GM19455 (cell line): ENCODE measurements around the gene SLC6A17.

Experiments used
- ATAC-seq: cut with Tn5 transposase; IDR thresholded peaks from one replicate; pipeline ENCODE4 v1.9.1; 2021; ENCODE audit not compliant: unreplicated experiment

The SLC6A17 gene

DNA sequence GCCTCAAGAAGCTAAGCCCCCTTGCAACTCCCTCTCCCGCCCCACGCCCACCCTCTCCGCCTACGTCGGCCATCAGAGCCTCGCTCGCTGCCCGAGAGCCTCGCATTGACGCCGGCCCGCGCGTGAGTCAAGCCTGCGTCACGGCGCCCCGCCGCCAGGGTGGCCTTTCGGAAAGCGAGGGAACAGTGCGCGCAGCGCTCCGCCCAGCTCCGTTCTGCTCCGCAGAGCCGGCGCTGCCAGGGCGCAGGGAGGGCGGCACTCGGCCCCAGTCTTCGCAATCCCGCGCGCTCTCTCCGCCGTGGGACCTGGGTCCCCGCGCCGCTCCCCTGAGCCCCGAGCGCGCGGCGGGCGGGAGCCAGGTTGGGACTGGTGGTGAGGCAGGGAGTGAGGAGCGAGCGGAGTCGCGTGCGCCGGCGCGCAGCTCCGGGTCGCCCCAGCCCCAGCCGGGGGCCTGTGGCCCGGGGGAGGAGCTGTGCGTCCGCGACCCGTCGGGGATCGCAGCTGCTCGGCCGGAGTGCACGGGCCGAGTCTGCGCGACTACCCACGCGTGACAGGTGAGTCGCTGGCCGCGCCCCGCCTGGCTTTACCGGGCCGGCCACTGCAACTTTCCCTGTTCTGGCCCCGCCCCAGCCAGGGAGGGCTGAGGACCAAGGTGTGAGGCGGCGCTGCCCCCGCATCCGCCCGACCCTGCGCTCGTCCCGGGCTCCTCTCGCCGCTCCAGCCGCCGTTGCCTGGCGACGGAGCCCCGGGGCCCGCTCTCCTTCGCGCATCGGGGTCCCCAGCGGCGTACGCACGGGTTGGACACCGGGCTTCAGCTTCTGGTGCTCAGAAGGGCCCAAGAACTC, at the start of gene SLC6A17:
TSS of gene SLC6A17 (plus strand) at position 165 of the 845 bp plus-strand sequence. CDS start 16,436 bp downstream, outside the sequence.
- no peak for ATAC-seq

DNA sequence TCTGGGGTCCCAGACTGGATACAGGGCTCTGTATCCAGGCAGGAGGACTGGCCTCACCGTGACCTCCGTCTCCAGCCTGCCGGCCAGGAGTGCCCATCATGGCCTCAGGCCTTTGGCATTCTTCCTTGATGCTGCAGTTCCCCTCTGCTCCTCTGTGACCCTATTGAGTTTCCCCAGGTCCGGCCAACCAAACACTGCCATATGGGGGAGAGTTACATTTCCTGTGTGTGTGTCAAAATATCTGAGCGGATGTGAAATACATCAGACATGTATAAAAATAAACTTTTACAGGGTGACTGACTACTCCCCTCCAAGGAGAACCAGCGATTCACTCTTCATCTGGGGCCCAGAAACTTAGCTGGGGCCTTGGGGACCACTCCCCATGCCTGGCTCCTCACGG, 48.2 kb upstream of the SLC6A17 start:
- ATAC-seq: no peak

DNA sequence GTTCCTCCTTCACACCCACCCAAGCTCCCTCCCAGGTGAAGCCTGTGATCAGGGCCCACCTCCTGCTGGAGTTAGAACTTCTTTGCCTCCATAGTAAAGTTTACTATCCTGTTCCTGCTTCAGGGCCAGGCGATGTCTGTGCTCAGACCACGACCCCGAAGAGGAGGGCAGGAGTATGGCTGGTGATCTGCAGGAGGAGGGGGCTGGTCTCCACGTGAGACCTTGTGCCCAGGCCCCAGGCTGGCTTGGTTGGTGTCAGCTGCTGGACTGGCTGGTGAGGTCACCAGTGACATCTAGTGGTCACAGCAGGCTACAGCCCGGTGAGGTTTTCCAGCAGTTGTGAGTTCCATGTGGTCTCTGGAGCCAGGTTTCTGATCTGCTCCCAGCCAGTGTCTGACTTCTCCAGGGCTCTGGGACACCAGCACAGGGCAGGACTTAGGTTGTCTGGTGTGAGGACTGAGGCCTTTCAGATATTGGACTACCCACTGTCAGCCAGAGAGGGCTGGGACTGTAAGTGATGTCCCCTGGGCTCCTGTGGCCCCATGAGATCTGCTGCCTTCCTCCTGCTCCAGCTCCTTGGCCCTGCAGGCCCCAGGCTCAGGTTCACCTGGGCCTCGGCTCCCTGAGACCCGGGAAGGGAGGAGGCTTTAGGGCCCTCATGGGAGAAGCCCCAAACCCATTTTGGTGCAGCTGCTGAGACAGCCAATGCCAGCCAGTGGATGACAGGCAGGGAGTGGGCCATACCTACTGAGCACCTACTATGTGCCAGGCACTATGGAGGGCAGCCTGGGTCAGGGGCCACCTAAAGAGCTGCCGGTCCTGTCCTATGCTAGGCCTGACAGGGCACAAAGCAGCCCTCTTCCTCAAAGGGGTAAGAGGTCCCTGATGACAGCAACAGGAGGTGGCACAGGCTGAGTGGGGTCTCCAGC, 44.0 kb upstream of the SLC6A17 start:
- ATAC-seq: no peak

DNA sequence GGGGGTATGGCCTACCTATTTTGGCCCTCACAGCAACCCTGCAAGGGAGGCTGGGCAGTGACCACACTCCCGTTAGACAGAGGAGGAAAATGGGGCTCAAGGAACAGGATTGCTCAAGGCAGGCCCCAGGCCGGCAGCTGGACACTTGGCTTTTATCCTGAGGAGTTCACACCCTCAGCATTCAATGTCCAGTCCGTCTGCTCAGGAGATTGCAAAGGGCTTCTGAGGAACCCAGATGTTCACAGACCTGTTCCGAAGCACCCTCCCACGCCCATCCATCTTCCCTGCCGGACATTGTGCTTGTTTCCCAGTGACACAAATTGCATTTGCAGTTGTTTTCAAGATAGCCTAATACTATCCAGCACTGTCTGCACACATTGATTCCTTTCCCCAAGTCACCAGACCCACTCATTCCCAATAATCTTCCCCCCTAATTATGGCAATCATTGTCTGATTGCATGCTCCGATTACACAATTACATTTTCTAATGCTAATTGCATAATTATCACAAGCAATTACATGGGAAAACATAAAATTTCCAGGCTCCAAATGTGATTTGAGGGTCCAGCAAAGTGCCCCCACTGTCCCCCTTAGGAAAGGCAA, 42.3 kb upstream of the SLC6A17 start:
- no peak for ATAC-seq

DNA sequence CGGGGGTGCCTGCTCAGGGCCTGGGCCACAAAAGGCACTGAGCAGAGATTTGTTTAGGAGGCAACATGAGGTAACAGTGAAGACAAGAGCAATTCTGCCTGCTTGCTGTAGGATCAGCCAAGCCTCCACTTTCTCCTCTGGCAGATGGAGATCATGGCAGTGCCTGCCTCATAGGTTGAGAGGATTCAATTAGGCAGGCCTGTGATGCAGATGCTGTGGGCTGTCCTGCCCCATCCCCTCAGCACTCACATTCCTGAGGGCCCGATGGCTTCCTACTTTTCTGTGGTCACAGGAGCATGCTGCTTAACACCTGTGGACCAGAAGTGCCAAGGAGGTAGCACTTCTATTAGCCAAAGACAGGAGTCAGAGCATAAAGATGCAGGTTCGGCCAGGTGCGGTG, 39.2 kb upstream of the SLC6A17 start:
- ATAC-seq: no peak

DNA sequence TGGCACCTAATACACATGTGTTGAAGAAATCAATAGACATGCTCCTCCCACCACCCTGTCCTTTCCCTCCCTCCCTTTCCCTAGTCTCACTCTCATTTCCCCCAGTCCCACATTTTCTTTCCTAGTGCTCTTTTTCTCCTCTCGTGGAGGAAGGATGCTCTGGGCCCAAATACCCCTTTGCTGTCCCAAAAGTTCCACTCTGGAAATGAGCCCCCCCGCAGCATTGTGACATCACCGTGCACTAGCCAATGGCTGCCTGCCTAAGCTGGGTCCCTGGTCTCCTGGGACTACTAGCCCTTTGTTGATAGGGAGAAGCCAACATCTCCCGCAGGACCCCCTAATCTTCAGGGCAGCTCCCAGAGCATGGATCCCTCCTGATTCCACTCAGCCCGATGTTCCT, 38.2 kb upstream of the SLC6A17 start, which contains the start of gene UBL4B:
TSS of gene UBL4B (plus strand) at position 301 of the 400 bp plus-strand sequence. CDS start at position 393, 92 bp downstream.
- no peak for ATAC-seq

DNA sequence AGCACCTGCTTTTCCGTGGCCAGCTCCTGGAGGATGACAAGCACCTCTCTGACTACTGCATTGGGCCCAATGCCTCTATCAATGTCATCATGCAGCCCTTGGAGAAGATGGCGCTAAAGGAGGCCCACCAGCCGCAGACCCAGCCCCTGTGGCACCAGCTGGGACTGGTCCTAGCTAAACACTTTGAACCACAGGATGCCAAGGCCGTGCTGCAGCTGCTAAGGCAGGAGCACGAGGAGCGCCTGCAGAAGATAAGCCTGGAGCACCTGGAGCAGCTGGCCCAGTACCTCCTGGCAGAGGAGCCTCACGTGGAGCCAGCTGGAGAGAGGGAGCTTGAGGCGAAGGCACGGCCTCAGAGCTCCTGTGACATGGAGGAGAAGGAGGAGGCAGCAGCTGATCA, 37.6 kb upstream of the SLC6A17 start:
- no peak for ATAC-seq

DNA sequence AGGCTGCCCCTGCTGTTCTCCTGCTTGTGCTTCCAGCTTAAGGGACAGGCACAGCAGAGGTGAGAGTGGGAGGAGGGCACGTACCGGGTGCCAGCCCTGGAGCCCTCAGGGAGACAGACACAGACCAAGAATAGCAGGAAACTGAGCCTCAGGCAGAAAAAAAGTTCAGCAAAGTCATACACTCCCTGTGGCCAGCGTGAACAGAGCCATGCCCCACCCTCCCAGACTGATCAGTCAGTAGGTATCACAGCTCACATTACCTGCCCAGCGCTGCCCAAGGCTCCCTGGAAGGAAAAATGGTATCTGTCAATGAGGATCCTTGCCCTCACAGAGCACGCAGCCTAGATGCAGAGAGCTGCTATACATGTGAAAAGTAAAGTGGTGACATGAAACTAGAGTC, 36.7 kb upstream of the SLC6A17 start:
- no peak for ATAC-seq

DNA sequence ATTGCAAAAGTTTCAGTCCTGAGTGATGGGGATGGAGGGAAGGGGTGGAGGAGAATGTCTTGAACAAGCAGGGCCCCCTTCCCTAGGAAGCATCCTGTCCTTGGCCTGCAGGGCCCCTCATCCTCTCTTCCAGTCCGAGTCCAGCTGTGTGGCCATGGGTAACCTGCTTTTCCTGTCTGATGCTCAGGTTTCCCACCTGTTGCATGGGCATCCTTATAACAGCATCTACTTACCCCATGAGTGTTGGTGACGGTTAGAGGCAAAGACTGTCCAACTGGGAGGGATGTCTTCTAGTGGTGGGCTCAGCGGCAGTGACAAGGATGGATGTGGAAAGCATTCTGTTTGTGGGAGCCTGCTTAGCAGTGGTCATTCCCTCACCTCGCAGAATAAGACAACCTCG, 36.1 kb upstream of the SLC6A17 start:
- ATAC-seq: no peak

DNA sequence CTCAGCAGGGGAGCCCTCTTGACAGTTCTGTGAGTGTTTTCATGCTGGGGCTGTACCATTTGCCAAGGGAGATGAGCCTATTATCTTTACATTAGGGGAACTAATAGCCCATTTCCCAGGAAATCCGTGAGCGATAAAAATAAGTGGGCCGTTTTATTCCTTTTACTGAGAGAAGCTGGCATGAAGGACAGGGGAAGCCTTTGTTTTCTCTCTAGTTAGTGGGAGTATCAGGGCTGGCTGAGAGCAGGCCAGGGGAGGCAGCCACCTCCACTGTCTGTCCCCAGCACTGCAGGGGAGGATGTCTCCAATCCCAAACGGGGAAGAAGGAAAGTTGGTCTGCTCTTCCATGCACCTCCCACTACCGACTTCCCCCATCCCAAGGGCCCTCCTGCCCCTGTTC, 35.5 kb upstream of the SLC6A17 start:
- ATAC-seq: no peak

DNA sequence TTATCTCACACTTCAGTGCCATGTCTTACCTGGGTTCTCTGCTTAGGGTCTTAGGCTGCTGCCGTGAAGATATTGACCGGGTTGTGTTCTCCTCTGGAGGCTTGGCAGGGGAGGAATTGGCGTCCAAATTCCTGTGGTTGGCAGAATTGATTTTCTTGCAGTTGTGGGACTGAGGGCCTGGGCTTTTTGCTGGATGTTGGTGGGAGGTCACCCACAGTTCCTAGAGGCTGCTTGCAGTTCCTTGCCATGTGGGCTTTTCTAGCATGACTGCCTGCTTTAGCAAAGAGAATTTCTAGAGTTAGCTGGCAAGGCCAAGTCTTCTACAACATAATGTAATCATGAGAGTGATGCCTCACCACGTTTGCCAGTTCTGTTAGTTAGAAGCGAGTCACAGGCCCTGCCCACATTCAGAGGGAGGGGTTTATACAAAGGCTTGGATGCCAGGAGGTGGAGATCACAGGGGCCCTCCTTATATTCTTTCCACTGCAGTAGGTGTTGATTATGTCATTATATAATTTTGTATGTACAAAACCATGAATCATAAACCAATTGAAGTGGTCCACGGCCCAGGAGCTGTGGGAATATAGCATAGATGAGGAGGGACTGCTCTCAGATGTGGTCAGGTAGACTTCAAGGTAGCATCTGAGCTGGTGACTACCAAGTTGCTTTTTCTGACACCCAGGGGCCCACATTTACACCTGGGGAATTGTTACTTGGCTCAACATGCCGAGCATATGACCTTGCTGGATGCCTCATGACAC, 31.5 kb upstream of the SLC6A17 start:
- ATAC-seq: no peak

DNA sequence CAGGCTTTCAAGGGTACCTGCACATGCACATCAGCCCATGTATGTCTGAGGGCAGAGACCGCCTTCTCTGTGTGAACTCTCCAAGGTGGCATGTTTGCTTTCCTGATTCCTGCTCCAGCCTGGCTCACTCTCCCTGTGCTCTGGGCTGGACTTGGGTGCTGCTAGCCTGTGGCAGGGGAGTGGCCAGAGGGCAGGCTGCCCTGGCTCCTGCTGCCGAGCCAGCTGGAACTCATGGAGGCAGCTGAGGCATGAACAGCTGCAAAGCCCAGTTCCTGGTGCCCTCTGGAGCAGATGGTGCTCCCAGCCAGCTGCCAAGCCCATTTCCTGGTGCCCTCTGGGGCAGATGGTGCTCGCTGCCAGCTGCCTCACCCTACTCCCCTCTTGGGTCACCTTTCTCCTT, 30.5 kb upstream of the SLC6A17 start:
- no peak for ATAC-seq

DNA sequence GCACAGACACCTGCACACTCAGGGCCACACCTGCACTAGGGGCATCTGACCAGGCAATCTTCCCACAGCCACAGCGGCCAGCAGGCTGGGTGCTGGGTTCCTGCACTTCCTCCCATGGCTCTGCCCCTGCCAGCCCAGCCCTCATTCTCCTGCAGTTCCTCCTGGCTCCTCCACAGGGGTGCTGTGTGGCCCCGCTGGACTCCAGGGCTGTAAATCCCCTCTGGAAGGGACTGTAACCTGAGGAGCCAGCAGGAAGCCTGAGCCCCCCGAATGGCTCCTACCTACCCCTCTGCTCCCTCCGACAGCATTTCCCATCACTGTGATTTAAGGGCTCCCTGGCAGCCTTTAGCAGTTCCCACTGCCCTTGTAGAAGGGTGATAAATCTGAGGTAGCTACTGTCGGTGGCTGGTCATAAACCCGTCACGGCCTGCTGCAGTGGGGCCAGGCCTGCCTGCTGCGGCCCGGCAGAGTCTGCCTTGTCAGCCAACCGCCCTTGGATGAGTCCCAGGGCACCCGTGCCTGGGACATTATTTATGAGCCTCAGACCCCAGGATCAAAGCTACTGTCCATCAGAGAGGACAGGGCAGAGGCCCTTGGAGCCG, 29.2 kb upstream of the SLC6A17 start:
- no peak for ATAC-seq

DNA sequence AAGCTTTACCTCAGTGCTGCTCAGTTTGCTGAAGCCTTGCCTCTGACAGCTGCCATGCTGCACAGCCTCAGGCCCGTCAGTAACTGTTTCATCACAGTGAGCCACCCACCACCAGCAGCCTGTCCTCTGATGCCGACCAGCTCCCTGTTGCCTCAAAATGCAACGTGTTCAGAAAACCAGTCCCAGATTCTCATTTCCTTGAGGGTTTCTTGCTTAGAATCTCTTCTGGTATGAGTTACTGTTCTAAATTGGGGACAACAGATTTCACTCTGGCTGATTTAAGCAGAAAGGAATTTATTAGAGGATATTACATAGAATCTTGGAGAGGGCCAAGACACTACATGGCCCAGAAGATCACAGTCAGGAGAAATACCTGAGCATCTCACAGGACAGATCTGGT, 27.1 kb upstream of the SLC6A17 start:
- no peak for ATAC-seq

DNA sequence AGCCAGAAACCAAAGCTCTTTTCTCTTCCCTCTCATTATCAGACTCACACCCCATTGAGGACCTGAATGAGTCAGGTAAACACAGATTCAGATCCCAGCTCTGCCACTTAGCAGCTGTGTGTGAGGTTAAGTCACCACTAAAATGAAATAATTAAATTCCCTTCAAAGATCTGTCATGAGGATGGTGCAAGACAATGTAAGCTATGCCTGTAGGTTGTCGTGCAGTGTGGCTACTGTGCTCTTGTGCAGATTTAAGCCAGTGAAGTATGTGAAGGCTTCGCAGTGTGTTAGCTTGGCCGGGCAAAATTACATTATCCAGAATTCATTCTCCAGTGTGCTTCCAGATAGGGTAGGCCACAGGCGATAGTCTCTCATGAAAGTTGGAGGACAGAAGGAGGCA, 24.5 kb upstream of the SLC6A17 start:
- ATAC-seq: no peak

DNA sequence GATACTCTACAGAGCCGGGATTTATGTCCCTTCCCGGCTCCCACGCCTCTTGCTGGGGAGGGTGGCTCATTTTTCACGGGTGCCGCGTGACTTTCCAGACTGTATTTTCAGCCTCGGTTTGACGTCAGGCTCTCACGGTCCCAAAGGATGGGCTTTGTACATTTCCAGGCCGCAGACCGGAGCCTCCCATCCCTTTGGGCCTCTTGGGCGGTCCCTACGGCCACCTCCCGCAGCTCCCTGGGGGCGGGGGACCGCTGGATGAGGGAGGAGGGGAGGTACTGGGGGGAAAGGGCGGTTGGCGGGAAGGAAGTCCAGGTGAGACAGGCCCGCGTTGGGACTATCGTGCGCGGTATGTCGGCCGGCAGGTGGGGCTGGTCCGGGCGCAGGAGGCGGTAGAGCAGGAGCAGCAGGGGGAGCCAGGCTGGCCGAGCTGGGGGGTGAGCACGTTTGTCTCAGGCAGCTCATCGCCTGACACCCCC, 20.1 kb upstream of the SLC6A17 start:
- ATAC-seq: no peak

DNA sequence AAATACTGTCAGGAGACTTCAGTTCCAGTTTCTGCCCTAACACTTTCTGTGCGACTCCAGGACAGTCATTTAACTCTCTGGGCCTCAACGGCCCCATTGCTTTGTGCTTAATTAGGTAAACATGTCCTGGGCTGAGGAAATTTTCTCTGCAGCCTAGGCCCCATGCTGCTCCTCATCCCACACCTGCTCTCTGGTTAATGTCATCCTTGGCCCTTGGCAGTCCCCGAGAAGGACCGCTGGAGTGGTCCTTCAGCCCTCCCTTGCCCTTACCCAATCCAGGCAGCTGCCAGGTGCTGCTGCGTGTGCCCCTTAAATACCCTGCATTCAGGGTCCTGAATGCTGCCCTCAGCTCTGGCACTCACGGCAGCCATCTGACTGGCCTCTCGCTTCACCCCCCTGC, 19.3 kb upstream of the SLC6A17 start:
- no peak for ATAC-seq

DNA sequence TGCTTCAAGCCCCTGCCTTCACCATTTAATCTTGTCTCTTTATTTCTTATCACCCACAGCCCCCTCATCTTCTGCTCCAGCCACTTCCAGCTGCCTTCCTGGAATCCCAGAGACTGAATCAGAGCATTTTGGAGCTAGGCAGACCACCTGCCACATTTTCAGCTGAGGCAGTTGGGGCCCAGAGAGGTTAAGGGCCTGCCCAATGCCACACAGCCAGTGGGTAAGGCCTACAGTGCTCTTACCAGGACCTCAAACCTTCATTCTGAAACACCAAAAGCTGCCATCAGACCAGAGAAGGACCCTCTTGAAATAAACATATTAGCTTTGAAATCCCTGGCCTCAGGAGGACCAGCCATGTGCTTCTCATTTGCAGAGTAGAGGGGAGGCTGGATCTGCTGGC, 17.6 kb upstream of the SLC6A17 start:
- ATAC-seq: no peak

DNA sequence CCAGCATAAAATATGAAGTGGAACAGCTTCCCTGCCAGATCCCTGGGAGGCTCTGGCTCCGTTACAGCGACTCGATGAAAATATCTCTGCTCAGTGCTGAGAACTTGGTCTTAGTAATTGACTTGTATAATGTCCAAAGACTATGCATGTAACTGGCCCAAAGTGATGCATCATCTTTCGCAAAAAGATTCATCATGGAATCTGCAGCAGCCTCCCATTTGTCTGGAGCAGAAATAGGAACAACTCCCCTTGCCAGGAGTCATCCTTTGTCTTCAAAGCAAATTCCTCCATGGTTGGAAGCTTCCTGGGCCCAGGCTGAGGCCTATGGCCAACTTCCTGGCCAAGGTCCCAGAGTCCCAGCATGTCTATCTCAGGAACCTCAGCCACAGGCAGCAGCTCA, 16.9 kb upstream of the SLC6A17 start:
- no peak for ATAC-seq

DNA sequence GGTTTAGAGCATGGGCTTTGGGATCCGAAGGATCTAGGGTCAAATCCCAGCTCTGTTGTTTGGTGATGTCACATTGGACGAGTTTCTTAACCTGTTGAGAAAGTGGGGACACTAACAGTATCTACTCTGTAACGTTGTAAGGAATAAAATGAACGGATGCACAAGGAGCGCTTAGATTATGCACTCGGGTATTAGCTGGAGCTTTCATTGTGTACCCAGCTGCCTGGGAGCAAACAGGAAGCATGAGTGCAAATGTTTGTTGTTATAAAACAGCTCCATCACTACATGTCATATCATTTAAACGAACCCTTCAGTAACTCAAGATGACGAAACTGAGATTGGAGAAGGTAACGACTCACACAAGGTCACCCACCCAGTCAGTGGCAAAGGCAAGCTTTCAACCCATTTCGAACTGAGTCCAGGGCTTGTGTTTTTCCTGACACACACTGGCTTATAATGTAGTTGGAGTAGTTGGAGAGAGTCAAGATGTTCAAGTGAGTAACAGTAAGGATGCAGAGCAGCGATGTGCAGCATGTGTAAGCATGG, 16.2 kb upstream of the SLC6A17 start:
- no peak for ATAC-seq
